Fibroblast of gingiva (primary cell): ENCODE data around the gene AICDA.

Experiments used
- DNase-seq: peaks from one replicate; pipeline ENCODE4 v3.0.0-alpha.2; 2011; ENCODE audit warnings: low read depth

The AICDA gene

DNA sequence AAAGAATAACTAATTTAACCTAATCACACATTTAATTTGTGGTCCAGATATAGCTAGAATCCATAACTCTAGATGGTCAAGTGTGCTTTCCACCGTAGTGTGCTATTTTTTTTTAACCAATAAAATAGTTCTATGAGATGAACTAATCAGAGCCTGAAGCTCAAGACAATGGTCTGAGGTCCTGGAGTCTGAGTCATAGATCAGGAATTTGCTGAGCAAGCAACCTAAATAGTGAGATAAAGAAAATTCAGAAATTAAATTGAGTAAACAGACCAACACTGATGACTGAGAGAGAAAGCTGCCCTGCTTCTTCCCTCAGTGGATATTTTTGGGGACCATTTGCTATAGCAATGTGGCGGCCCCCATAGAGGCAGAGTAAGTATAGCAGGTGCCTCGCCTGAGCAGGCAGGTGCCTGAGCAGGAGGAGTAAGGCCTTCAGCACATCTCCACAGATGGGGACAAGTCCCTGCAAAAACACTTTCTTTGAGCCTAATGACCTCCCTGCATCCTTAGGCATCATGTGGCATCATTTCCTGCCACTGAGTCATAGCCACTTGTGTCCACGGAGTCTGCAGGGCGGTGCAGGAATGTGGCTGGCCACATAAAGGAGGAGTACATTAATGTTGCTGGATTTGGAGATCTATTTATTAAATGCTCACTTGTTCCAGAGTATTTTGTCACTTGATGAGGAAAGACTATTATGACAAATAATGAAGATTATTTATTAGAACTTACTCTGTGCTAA is 58.0 kb downstream of the AICDA start:
- no peak for DNase-seq

DNA sequence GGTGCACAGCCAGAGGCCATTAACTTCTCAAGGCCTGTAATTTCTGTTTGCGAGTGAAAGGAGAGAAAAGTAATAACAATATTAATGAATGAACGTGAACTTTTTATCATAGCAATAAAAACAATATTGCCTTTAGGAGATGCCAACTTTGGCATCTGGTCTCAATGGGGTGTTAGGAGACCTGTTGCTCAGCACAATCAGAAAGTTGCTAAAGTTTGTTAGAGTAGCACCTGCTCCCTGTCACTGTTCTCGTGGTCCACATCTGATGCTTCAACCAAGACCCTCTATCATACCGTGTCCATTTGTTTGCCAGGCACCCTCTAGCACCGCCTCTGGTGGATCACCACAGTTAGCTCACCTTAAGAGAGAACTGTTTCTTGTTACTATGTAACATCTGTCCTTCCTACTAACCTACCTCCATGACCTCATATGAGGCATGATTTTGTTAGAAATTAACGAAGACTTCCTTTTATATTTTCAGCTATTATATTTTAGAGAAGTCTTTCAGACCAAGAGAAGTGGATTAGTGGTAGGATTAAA is 59.5 kb downstream of the AICDA start:
- DNase-seq = no peak
